Kidney (tissue), 14 donors: ENCODE data around the gene NRG2. TPM values are rescaled to one million over a fixed set of nuclear protein-coding genes. Genes with fewer than 3 reads are reported as not detected.

Experiments
- DNase-seq, 5 donors: peaks; one replicate each; pipeline ENCODE4 v3.0.0-alpha.2; 2013 to 2020
- FAIRE-seq: peaks from 2 replicates; lab custom pipeline; 2012; peaks lifted over from hg19 to GRCh38; lab: Jason Lieb, UNC
- H3K27ac ChIP-seq, 2 donors: one replicate each; pipeline ENCODE4 v1.7.0; 2013; ENCODE audit warnings: low read depth in 2 of 2, low read length in 2 of 2, inconsistent platforms in 1 of 2
- H3K27me3 ChIP-seq: one replicate; pipeline ENCODE4 v1.7.1; 2013; ENCODE audit warnings: low read length, inconsistent platforms; ENCODE audit not compliant: control insufficient read depth, insufficient read depth
- H3K36me3 ChIP-seq, 3 donors: one replicate each; pipeline versions ENCODE4 v1.7.0 to v1.7.1; 2013; ENCODE audit warnings: low read length in 3 of 3, control low read depth in 1 of 3, inconsistent platforms in 1 of 3; ENCODE audit not compliant: insufficient read depth in 3 of 3, control insufficient read depth in 2 of 3
- H3K4me1 ChIP-seq, 3 donors: one replicate each; pipeline versions ENCODE4 v1.7.0 to v1.7.1; 2013; ENCODE audit warnings: low read length in 3 of 3, inconsistent platforms in 1 of 3, low read depth in 1 of 3; ENCODE audit not compliant: control insufficient read depth in 2 of 3, insufficient read depth in 2 of 3
- H3K4me3 ChIP-seq, 3 donors: one replicate each; pipeline versions ENCODE4 v1.7.0 to v1.8.1; 2013; ENCODE audit warnings: low read length in 3 of 3, control low read depth in 1 of 3, inconsistent platforms in 1 of 3
- H3K9ac ChIP-seq, 3 donors: one replicate each; pipeline versions ENCODE4 v1.7.0 to v1.7.1; 2013; ENCODE audit warnings: low read length in 3 of 3, control low read depth in 1 of 3, inconsistent platforms in 1 of 3
- H3K9me3 ChIP-seq, 3 donors: one replicate each; pipeline versions ENCODE4 v1.7.0 to v1.7.1; 2013; ENCODE audit warnings: low read length in 3 of 3, control low read depth in 1 of 3, inconsistent platforms in 1 of 3; ENCODE audit not compliant: control insufficient read depth in 2 of 3, insufficient read depth in 1 of 3
- intact Hi-C: fragments of 100-400 bp; cut with DNase I; formaldehyde crosslinking; loops from one replicate; pipeline ENCODE4 v1.11.1; 2022
- polyA plus RNA-seq: library from polyadenylated mRNA; stranded (reverse); fragments of 350-450 nt; fragmentation: Illumina TruSeq; extraction: RNeasy Lipid Tissue Mini Kit (QIAGEN cat#74804); gene quantifications from one replicate; pipeline ENCODE4 v1.2.3, GENCODE V29; 2014; ENCODE audit warnings: low read depth, low replicate concordance; ENCODE audit not compliant: insufficient read depth
- total RNA-seq: library from RNA; stranded (reverse); fragmentation: NEBNext Ultra II Directional; extraction: Animal tissue kit (Norgen Biotek cat#: 25700); gene quantifications from one replicate; pipeline ENCODE4 v1.2.1, GENCODE V29; 2021
- TF ChIP-seq, protein P1 (sequence below): IDR thresholded peaks from 3 replicates; pipeline ENCODE4 v1.5.1; 2012; ENCODE audit warnings: mild to moderate bottlenecking, moderate library complexity, borderline replicate concordance; ENCODE audit not compliant: insufficient read depth; ENCODE audit errors: extremely low read depth
- donor health status: control.
- donor health status: control.
- donor health status: control.
- donor health status: control.
- donor health status: control.
- donor health status: DM: yes; HTN: yes; CAD: no.
- donor health status: Normal renal cell carcinoma (clear cell type).

The NRG2 gene
- total and polyA plus RNA-seq, 2 donors from 2014 or later: 1.9 to 4.6 TPM

DNA sequence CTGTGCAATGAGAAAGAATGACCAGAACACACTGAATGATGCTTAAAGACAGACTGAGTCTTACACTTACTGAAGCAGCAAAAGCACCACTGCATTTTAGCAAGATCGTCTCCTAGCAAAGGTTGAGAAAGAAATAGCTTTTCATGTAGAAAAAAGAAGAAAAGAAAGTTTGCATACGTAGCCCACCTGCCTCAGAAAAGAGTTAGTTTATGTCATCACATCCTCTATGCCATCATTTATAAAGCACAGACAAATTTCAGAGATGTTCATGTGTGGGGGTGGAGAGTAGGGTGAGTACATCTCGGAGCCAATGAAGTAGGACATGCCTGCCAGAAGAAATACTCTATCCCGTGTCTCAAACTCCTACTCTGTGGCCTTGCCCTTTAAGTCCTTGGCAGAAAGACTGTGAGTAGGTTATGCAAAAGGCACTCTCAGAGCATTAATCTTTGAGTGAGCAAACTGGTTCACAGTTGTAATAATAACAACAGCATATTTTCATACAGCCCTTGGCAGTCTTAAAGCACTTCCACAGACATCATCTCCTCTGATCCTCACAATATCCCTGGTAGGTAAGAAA, 22.4 kb downstream of the NRG2 start:
- Histone ChIP-seq H3K9me3 (no peaks in the 10 kb centered on the region), H3K27ac (no peak overlapping the region)
- TF ChIP-seq, protein P1, sequence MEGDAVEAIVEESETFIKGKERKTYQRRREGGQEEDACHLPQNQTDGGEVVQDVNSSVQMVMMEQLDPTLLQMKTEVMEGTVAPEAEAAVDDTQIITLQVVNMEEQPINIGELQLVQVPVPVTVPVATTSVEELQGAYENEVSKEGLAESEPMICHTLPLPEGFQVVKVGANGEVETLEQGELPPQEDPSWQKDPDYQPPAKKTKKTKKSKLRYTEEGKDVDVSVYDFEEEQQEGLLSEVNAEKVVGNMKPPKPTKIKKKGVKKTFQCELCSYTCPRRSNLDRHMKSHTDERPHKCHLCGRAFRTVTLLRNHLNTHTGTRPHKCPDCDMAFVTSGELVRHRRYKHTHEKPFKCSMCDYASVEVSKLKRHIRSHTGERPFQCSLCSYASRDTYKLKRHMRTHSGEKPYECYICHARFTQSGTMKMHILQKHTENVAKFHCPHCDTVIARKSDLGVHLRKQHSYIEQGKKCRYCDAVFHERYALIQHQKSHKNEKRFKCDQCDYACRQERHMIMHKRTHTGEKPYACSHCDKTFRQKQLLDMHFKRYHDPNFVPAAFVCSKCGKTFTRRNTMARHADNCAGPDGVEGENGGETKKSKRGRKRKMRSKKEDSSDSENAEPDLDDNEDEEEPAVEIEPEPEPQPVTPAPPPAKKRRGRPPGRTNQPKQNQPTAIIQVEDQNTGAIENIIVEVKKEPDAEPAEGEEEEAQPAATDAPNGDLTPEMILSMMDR: no peak

DNA sequence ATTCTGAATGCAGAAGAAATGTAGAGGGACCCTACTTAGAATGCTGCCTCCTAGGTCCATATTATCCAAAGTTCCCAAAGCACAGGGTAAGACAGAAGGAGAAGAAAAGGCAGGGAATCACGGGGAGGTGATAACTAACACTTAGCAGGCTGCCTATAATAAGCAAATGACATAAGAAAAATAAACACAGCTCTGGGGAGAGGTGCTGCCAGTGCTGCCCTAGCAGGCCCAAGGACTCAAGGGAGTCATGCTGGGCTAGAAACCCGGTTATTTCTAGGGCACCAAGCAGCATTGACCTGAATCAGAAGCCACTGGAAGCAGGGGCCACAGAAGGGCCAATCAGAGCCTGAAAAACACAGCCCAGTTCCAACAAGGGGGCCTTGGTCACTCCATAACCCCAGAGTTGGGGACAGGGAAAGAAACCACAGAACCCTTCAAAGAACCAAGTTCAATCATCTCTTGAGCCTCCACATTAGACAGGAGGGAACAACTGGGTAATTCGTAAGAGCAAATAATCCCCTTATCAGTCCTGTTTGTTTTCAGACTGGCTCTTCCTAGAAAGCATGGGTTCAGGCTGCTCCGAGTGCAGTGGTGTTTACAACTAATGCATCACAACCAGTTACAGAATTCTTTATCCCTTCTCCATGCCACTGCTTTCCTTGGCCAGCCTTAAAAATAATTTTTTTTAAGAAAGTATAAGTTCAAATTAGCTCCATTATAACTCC, 24.0 kb downstream of the NRG2 start:
- Histone ChIP-seq H3K27ac (no peak overlapping the region), H3K36me3 (no peaks in the 10 kb centered on the region), H3K4me3 (no peak overlapping the region), H3K9me3 (no peaks in the 10 kb centered on the region), H3K27me3 (no peaks in the 10 kb centered on the region), H3K4me1 (peaks cover 0 to 2% (median 0%) of the 10 kb centered on the region in 3 donors), H3K9ac (no peak overlapping the region)
- TF ChIP-seq, protein P1: no peak
- DNase-seq (no peak), FAIRE-seq (no peak)
- intact Hi-C loops: no loop called here

More for the DNA sequence above, 22.4 kb downstream of the NRG2 start:
- intact Hi-C loops: no loop called here
- no peak overlapping the region for H3K9ac ChIP-seq
- no peaks in the 10 kb centered on the region for H3K27me3 ChIP-seq
- FAIRE-seq: no peak
- no peak for DNase-seq
- H3K36me3 ChIP-seq: no peaks in the 10 kb centered on the region
- H3K4me3 ChIP-seq: no peak overlapping the region
- H3K4me1 ChIP-seq: peaks cover 0 to 2% (median 0%) of the 10 kb centered on the region in 3 donors

DNA sequence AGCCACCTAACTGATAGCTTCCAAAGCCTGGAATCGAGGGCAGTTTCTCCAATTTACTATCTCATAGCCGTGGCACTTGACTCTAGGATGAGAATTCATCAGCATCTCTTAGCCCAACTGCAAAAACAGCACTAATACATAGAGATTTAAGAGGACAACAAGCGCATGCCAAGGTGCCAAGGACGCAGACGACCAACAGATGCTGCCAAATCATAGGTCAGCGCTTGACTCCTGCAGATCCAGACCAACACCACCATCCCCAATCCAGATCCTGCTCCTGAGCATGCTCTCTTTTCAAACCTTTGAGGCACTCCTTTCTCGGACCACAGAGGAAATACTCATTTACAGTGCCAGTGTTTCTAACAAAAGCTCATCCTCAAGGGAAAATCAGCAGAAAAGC, 24.6 kb downstream of the NRG2 start:
- H3K9ac ChIP-seq: no peak overlapping the region
- H3K4me1 ChIP-seq: peaks cover 0 to 2% (median 0%) of the 10 kb centered on the region in 3 donors
- H3K9me3 ChIP-seq: no peaks in the 10 kb centered on the region
- no peaks in the 10 kb centered on the region for H3K27me3 ChIP-seq
- intact Hi-C loops: no loop called here
- DNase-seq (no peak), FAIRE-seq (no peak)
- no peaks in the 10 kb centered on the region for H3K36me3 ChIP-seq
- TF ChIP-seq, protein P1: no peak
- no peak overlapping the region for H3K4me3 ChIP-seq
- H3K27ac ChIP-seq: no peak overlapping the region
